Measurements from ENCODE around the gene SGF29. TPM values are rescaled to one million over a fixed set of nuclear protein-coding genes. Genes with fewer than 3 reads are reported as not detected.
A peak's percentile ranks its signal among the peaks of the same experiment; 100 is the strongest.

SGF29 gene
- total and polyA plus RNA-seq, 9 of the 15 experiments (the other 6 are each of a cell fraction or from before 2014, with no cell fraction given), result 2.6 to 36.1 (median 21.2) TPM

- in situ Hi-C loops (cut with MboI) (loop anchor here (25.0 kb wide), 2 partner anchors 172 to 947 kb away; partner anchors contain the start of gene EIF3C), intact Hi-C loops (cut with micrococcal nuclease) (no loop called here)
- no peaks in the 10 kb centered on the region for H3K9me1 ChIP-seq (ENCODE audit: control insufficient read depth, insufficient read depth, low read length)
- peaks cover 9 to 14% of the 10 kb centered on the region in 2 experiments; a peak in 4 of 5 replicates for H3K4me1 ChIP-seq (replicated peaks in 1 of 2; ENCODE audit: control insufficient read depth in 2 of 2, insufficient read depth in 2 of 2, low read length in 2 of 2)
- DNase-seq (ENCODE audit: extremely low read depth in 1 of 4, low spot score in 3 of 4) (no peak), FAIRE-seq (peak; percentile 6), ATAC-seq (no peak)
- no peak overlapping the region for H3K4me2 ChIP-seq (ENCODE audit: insufficient read depth, low read length)
- H3K27me3 ChIP-seq (ENCODE audit: control insufficient read depth in 2 of 2, insufficient read depth in 2 of 2, low read length in 2 of 2), result peaks cover 0 to 4% of the 10 kb centered on the region in 2 experiments; a peak in 4 of 5 replicates
- H3K27ac ChIP-seq (ENCODE audit: extremely low read depth, low read depth, low read length), result no peak overlapping the region
- no peaks in the 10 kb centered on the region for H3K9me3 ChIP-seq (replicated peaks; ENCODE audit: control insufficient read depth, insufficient read depth, low read depth, low read length)
- no peak overlapping the region for H3K4me3 ChIP-seq
- ChIA-PET CTCF (ENCODE audit: low intra/inter-chr PET ratio) (no interaction called here), POLR2A (interaction anchor here (1.5 kb wide), 1 partner anchor 9 kb away, joined by 5 read pairs; no protein-coding TSS in a partner anchor)
- BruUV-seq (replicated peaks), result no TSS peak
- no peaks in the 10 kb centered on the region for H3K79me2 ChIP-seq (ENCODE audit: control insufficient read depth, insufficient read depth, low read length)
- H4K20me1 ChIP-seq (replicated peaks; ENCODE audit: control insufficient read depth, insufficient read depth, low read length), result no peaks in the 10 kb centered on the region
- H3K36me3 ChIP-seq (ENCODE audit: control insufficient read depth, insufficient read depth, low read length), result no peaks in the 10 kb centered on the region
- H3K9ac ChIP-seq (ENCODE audit: insufficient read depth in 1 of 2, low read depth in 2 of 2, low read length in 2 of 2), result no peak overlapping the region
- H2AFZ ChIP-seq (ENCODE audit: low read depth, low read length), result 0 out of 2 replicates have a peak overlapping the region, but pooled peaks have one; percentile 26
- WGBS (ENCODE audit: insufficient coverage, low coverage, missing lambda C conversion rate), result 59% methylated on average over 3 of the region's 3 CpGs
- TF ChIP-seq E2F4 (CRISPR knock-in tag; IDR thresholded peaks at IDR 0.05; ENCODE audit: low read depth) (no peak), ZNF407 (IDR thresholded peaks at IDR 0.05; ENCODE audit: low read depth) (no peak), SPI1 (IDR thresholded peaks at IDR 0.05; ENCODE audit: borderline replicate concordance, low read depth, low read length) (no peak), CLOCK (CRISPR knock-in tag; IDR thresholded peaks at IDR 0.05; ENCODE audit: borderline replicate concordance) (no peak), FOXM1 (IDR thresholded peaks at IDR 0.05; ENCODE audit: low read depth) (no peak), FOXM1 (CRISPR knock-in tag; IDR thresholded peaks at IDR 0.05; ENCODE audit: low read depth) (no peak)
- TF ChIP-seq, protein P1, sequence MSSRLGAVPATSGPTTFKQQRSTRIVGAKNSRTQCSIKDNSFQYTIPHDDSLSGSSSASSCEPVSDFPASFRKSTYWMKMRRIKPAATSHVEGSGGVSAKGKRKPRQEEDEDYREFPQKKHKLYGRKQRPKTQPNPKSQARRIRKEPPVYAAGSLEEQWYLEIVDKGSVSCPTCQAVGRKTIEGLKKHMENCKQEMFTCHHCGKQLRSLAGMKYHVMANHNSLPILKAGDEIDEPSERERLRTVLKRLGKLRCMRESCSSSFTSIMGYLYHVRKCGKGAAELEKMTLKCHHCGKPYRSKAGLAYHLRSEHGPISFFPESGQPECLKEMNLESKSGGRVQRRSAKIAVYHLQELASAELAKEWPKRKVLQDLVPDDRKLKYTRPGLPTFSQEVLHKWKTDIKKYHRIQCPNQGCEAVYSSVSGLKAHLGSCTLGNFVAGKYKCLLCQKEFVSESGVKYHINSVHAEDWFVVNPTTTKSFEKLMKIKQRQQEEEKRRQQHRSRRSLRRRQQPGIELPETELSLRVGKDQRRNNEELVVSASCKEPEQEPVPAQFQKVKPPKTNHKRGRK (tag; IDR thresholded peaks at IDR 0.05), result no peak
These were observed 13.4 kb upstream of the SGF29 start for GRCh38 chr16:28540346-28540745.
